Parathyroid adenoma (tissue), 2 donors: Measurements from ENCODE around the gene NKAIN4.

Experiments used
- H2AFZ ChIP-seq: fragments of 300-600 bp; sonication (generic); one replicate; pipeline ENCODE4 v1.7.0; 2017; ENCODE audit warnings: antibody characterized with exemption, mild to moderate bottlenecking
- H3K27ac ChIP-seq: fragments of 300-600 bp; sonication (generic); one replicate; pipeline ENCODE4 v1.7.0; 2017
- H3K27me3 ChIP-seq: fragments of 300-600 bp; sonication (generic); one replicate; pipeline ENCODE4 v1.7.0; 2017; ENCODE audit warnings: low read length; ENCODE audit not compliant: control insufficient read depth, insufficient read depth
- H3K36me3 ChIP-seq: fragments of 300-600 bp; sonication (generic); one replicate; pipeline ENCODE4 v1.7.0; 2017; ENCODE audit warnings: low read length; ENCODE audit not compliant: control insufficient read depth, insufficient read depth
- H3K4me1 ChIP-seq: fragments of 300-600 bp; sonication (generic); one replicate; pipeline ENCODE4 v1.7.0; 2017; ENCODE audit warnings: control low read depth
- H3K4me2 ChIP-seq: fragments of 300-600 bp; sonication (generic); one replicate; pipeline ENCODE4 v1.7.0; 2017; ENCODE audit warnings: low read length
- H3K4me3 ChIP-seq: fragments of 300-600 bp; sonication (generic); one replicate; pipeline ENCODE4 v1.7.0; 2017; ENCODE audit warnings: low read depth, low read length
- H3K79me2 ChIP-seq: fragments of 300-600 bp; sonication (generic); one replicate; pipeline ENCODE4 v1.7.0; 2017; ENCODE audit warnings: control low read depth
- H3K9ac ChIP-seq: fragments of 300-600 bp; sonication (generic); one replicate; pipeline ENCODE4 v1.7.0; 2017; ENCODE audit warnings: mild to moderate bottlenecking
- H3K9me3 ChIP-seq: fragments of 300-600 bp; sonication (generic); one replicate; pipeline ENCODE4 v1.7.0; 2017; ENCODE audit warnings: low read length; ENCODE audit not compliant: control insufficient read depth
- CTCF ChIP-seq: fragments of 300-600 bp; sonication (generic); IDR thresholded peaks from one replicate; pipeline ENCODE4 v1.7.0; 2017; ENCODE audit warnings: antibody characterized with exemption, mild to moderate bottlenecking
- donor health status: primary hyperparathyroidism.

Gene NKAIN4

GRCh38 chr20:63248835-63249591 lies 5.2 kb downstream of the NKAIN4 start:
- no peak overlapping the region for H3K27ac ChIP-seq
- no peaks in the 10 kb centered on the region for H3K79me2 ChIP-seq
- no peak for TF ChIP-seq CTCF
- no peak overlapping the region for H3K9ac ChIP-seq
- no peaks in the 10 kb centered on the region for H3K9me3 ChIP-seq
- H2AFZ ChIP-seq: no peak overlapping the region
- H3K4me3 ChIP-seq: no peak overlapping the region
- H3K36me3 ChIP-seq: no peaks in the 10 kb centered on the region
- peak overlapping the region; percentile 19 for H3K4me2 ChIP-seq
- no peaks in the 10 kb centered on the region for H3K27me3 ChIP-seq
- H3K4me1 ChIP-seq: peaks cover 10% of the 10 kb centered on the region

GRCh38 chr20:63247671-63248228 lies 6.5 kb downstream of the NKAIN4 start:
- Histone ChIP-seq H2AFZ (no peak overlapping the region), H3K9ac (no peak overlapping the region), H3K27me3 (no peaks in the 10 kb centered on the region), H3K4me1 (peaks cover 10% of the 10 kb centered on the region), H3K79me2 (no peaks in the 10 kb centered on the region), H3K4me3 (no peak overlapping the region), H3K9me3 (no peaks in the 10 kb centered on the region), H3K36me3 (no peaks in the 10 kb centered on the region), H3K27ac (no peak overlapping the region), H3K4me2 (no peak overlapping the region)
- no peak for TF ChIP-seq CTCF

- Histone ChIP-seq H3K27me3 (no peaks in the 10 kb centered on the region), H3K79me2 (no peaks in the 10 kb centered on the region), H3K4me1 (peaks cover 10% of the 10 kb centered on the region)
Measured at GRCh38 chr20:63246490-63247288, 7.6 kb downstream of the NKAIN4 start.

GRCh38 chr20:63244468-63244867 lies 9.8 kb downstream of the NKAIN4 start:
- Histone ChIP-seq H3K9me3 (no peaks in the 10 kb centered on the region), H2AFZ (no peak overlapping the region), H3K27me3 (no peaks in the 10 kb centered on the region), H3K27ac (no peak overlapping the region), H3K4me1 (peaks cover 5% of the 10 kb centered on the region), H3K79me2 (no peaks in the 10 kb centered on the region), H3K9ac (no peak overlapping the region), H3K36me3 (no peaks in the 10 kb centered on the region), H3K4me2 (no peak overlapping the region), H3K4me3 (no peak overlapping the region)
- no peak for TF ChIP-seq CTCF

More at GRCh38 chr20:63246490-63247288, 7.6 kb downstream of the NKAIN4 start:
- H3K27ac ChIP-seq: no peak overlapping the region
- no peaks in the 10 kb centered on the region for H3K9me3 ChIP-seq
- H3K4me3 ChIP-seq: no peak overlapping the region
- no peak overlapping the region for H3K9ac ChIP-seq
- peak overlapping the region; percentile 67 for H3K4me2 ChIP-seq
- H2AFZ ChIP-seq: peak overlapping the region; percentile 54
- no peak for TF ChIP-seq CTCF
- H3K36me3 ChIP-seq: no peaks in the 10 kb centered on the region
